AG08396 (cell line): ENCODE results near the gene NR2F2.

Source experiments
- DNase-seq: peaks from one replicate; pipeline ENCODE4 v3.0.0; 2012; ENCODE audit warnings: low spot score, mixed read lengths

Gene NR2F2

GRCh38 chr15:96353930-96354730 lies 23.6 kb downstream of the NR2F2 start:
- peak; percentile 76 for DNase-seq

GRCh38 chr15:96354731-96355567 lies 24.4 kb downstream of the NR2F2 start:
- DNase-seq, result peak; percentile 82

GRCh38 chr15:96355568-96356187 lies 25.2 kb downstream of the NR2F2 start:
- no peak for DNase-seq

- peak; percentile 90 for DNase-seq
Measured at GRCh38 chr15:96356494-96357455, 26.3 kb downstream of the NR2F2 start.

GRCh38 chr15:96358001-96358801 lies 27.7 kb downstream of the NR2F2 start:
- DNase-seq, result no peak

GRCh38 chr15:96358821-96359615 lies 28.5 kb downstream of the NR2F2 start:
- DNase-seq, result no peak

GRCh38 chr15:96359616-96360521 lies 29.4 kb downstream of the NR2F2 start:
- peak; percentile 72 for DNase-seq

- no peak for DNase-seq
Measured at GRCh38 chr15:96360581-96361308, 30.2 kb downstream of the NR2F2 start.

GRCh38 chr15:96361309-96362010 lies 31.0 kb downstream of the NR2F2 start:
- DNase-seq, result no peak

- DNase-seq, result no peak
Measured at GRCh38 chr15:96362011-96362754, 31.7 kb downstream of the NR2F2 start.

GRCh38 chr15:96362755-96363651 lies 32.5 kb downstream of the NR2F2 start:
- no peak for DNase-seq

- no peak for DNase-seq
Measured at GRCh38 chr15:96363707-96364106, 33.2 kb downstream of the NR2F2 start.

GRCh38 chr15:96365781-96366525 lies 35.5 kb downstream of the NR2F2 start:
- peak; percentile 7 for DNase-seq

- DNase-seq, result peak; percentile 3
Measured at GRCh38 chr15:96366526-96366877, 36.0 kb downstream of the NR2F2 start.
